ENCODE measurements around the gene NOP53.
"Not testable (repeated sequence)": the region's sequence is repeated elsewhere in the genome, so short reads cannot be mapped to it uniquely, and the experiment has no call there.

Gene NOP53

GRCh38 chr19:47755065-47755761 is 9.9 kb downstream of the NOP53 start:
- no peak for DNase-seq

GRCh38 chr19:47755762-47756626 is 10.6 kb downstream of the NOP53 start:
- no peak for DNase-seq

- no peak for DNase-seq
These were observed 11.2 kb downstream of the NOP53 start for GRCh38 chr19:47756627-47756929.

- DNase-seq, result no peak
These were observed 11.7 kb downstream of the NOP53 start for GRCh38 chr19:47756953-47757608.

- DNase-seq, result no peak
These were observed 12.5 kb downstream of the NOP53 start for GRCh38 chr19:47757617-47758442.

- no peak for DNase-seq
These were observed 13.1 kb downstream of the NOP53 start for GRCh38 chr19:47758443-47758804.

- DNase-seq, result no peak
These were observed 15.3 kb downstream of the NOP53 start for GRCh38 chr19:47760632-47760999.

GRCh38 chr19:47761566-47761965 is 16.2 kb downstream of the NOP53 start:
- no peak for DNase-seq

GRCh38 chr19:47762151-47762550 is 16.8 kb downstream of the NOP53 start:
- no peak for DNase-seq

GRCh38 chr19:47762615-47763308 is 17.4 kb downstream of the NOP53 start:
- no peak for DNase-seq

- not testable (repeated sequence) for DNase-seq
These were observed 19.4 kb downstream of the NOP53 start for GRCh38 chr19:47764705-47765104.

GRCh38 chr19:47765523-47766358 is 20.4 kb downstream of the NOP53 start:
- DNase-seq, result no peak

- no peak for DNase-seq
These were observed 20.9 kb downstream of the NOP53 start for GRCh38 chr19:47766359-47766620.

- DNase-seq, result no peak
These were observed 21.3 kb downstream of the NOP53 start for GRCh38 chr19:47766670-47767069.

GRCh38 chr19:47767349-47767748 is 22.0 kb downstream of the NOP53 start:
- no peak for DNase-seq

- no peak for DNase-seq
These were observed 23.3 kb downstream of the NOP53 start for GRCh38 chr19:47768604-47769003.

- no peak for DNase-seq
These were observed 24.2 kb downstream of the NOP53 start for GRCh38 chr19:47769534-47769933.

- not testable (repeated sequence) for DNase-seq
These were observed 25.9 kb downstream of the NOP53 start for GRCh38 chr19:47771291-47771690.

- DNase-seq, result peak; percentile 90
These were observed 31.2 kb downstream of the NOP53 start for GRCh38 chr19:47776568-47776967.

GRCh38 chr19:47777245-47778048 is 32.1 kb downstream of the NOP53 start:
- not testable (repeated sequence) for DNase-seq
